ENCODE data around the gene ABCC8. TPM values are rescaled to one million over a fixed set of nuclear protein-coding genes. Genes with fewer than 3 reads are reported as not detected.

Gene ABCC8
- total RNA-seq, 1 experiment from 2014 or later: not detected

DNA sequence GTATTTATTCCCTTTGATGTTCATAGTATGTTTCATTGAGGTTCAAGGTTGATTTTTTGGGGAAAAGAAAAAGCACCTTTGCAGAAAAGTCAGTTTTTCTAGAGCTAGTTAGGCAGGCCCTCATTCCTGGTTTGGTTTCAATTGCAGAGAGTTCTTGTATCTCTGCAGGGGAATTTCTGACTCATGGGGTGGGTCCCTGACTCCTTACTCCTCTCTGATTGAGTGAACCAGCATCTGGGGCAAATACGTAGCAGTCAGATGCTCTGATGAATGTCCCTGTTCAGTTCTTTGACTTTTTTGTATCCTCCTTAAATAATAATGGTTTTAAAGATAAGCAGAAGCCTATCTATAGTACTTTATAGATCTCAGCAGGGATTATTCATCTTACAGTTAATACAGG is 132.7 kb downstream of the ABCC8 start:
- Histone ChIP-seq H3K79me2 (ENCODE audit: low read depth) (no peaks in the 10 kb centered on the region), H3K4me2 (no peak overlapping the region), H4K20me1 (ENCODE audit: insufficient read depth) (no peaks in the 10 kb centered on the region), H3K4me1 (replicated peaks; ENCODE audit: insufficient read depth) (no peaks in the 10 kb centered on the region), H3K9me2 (ENCODE audit: insufficient read depth) (no peaks in the 10 kb centered on the region), H2AFZ (no peak overlapping the region), H3K4me3 (no peak overlapping the region), H3F3A (ENCODE audit: insufficient read depth, low read depth) (no peaks in the 10 kb centered on the region), H3K27ac (no peak overlapping the region), H3K27me3 (ENCODE audit: insufficient read depth, low read depth) (no peaks in the 10 kb centered on the region), H3K36me3 (ENCODE audit: low read depth) (no peaks in the 10 kb centered on the region), H3K9me3 (ENCODE audit: insufficient read depth, low read depth) (no peaks in the 10 kb centered on the region)
- POLR2A ChIA-PET (ENCODE audit: unreplicated experiment): interaction anchor here (0.6 kb wide), 1 partner anchor 175 kb away, joined by 3 read pairs; no protein-coding TSS in a partner anchor
- CTCF ChIA-PET: no interaction called here
- no TSS peak for BruUV-seq (replicated peaks)
- intact Hi-C loops (cut with micrococcal nuclease; ENCODE audit: unreplicated experiment): no loop called here
- TF ChIP-seq CTCF (conservative IDR thresholded peaks at IDR 0.05) (no peak), EZH2 (IDR thresholded peaks at IDR 0.05; ENCODE audit: low read depth) (no peak)
- no peak for DNase-seq

DNA sequence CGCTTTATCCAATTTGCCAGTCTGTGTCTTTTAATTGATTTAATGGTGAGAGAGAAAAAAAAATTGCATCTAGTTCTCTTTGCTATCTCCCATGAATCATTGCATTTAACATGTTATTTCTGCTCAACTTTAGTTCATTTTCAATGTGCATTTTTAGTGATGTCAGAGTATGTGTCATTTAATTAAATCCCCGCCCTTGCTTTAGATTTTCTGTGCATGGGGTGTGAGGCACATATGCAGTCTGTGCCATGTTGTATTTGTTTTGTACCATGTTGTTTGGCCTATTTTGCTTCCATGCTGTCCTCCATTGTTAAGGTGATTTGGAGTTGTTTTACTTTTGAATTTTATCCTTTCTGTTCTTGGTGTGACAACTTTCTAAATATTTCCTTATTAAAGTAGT is 133.4 kb downstream of the ABCC8 start:
- Histone ChIP-seq H2AFZ (no peak overlapping the region), H3K79me2 (ENCODE audit: low read depth) (no peaks in the 10 kb centered on the region), H3F3A (ENCODE audit: insufficient read depth, low read depth) (no peaks in the 10 kb centered on the region), H3K36me3 (ENCODE audit: low read depth) (no peaks in the 10 kb centered on the region), H3K4me3 (no peak overlapping the region), H3K9me2 (ENCODE audit: insufficient read depth) (no peaks in the 10 kb centered on the region), H3K4me1 (replicated peaks; ENCODE audit: insufficient read depth) (no peaks in the 10 kb centered on the region), H3K27ac (no peak overlapping the region), H3K27me3 (ENCODE audit: insufficient read depth, low read depth) (no peaks in the 10 kb centered on the region), H3K9me3 (ENCODE audit: insufficient read depth, low read depth) (no peaks in the 10 kb centered on the region), H4K20me1 (ENCODE audit: insufficient read depth) (no peaks in the 10 kb centered on the region), H3K4me2 (no peak overlapping the region)
- no TSS peak for BruUV-seq (replicated peaks)
- TF ChIP-seq CTCF (conservative IDR thresholded peaks at IDR 0.05): no peak
- no peak for TF ChIP-seq EZH2 (IDR thresholded peaks at IDR 0.05; ENCODE audit: low read depth)
- POLR2A ChIA-PET (ENCODE audit: unreplicated experiment): interaction anchor here (0.6 kb wide), 1 partner anchor 174 kb away, joined by 3 read pairs; no protein-coding TSS in a partner anchor
- intact Hi-C loops (cut with micrococcal nuclease; ENCODE audit: unreplicated experiment): no loop called here
- CTCF ChIA-PET: no interaction called here
- no peak for DNase-seq

Other genes starting within 250 kb of the ABCC8 start
- gene NUCB2, start 200.1 kb downstream of the ABCC8 start, total RNA-seq (2021): 22.4 and 29.7 TPM in 2 replicates
- gene NCR3LG1, start 125.0 kb downstream of the ABCC8 start, total RNA-seq (2021): 0.15 and 0.33 TPM in 2 replicates
- 0.26 and 0.93 TPM in 2 replicates for gene KCNJ11, start 88.2 kb downstream of the ABCC8 start, total RNA-seq (2021)
- not detected in 2 replicates for gene USH1C, start 67.6 kb upstream of the ABCC8 start, total RNA-seq (2021)
- gene OTOG, start 70.4 kb upstream of the ABCC8 start, total RNA-seq (2021): not detected in 2 replicates
- not detected in 2 replicates for gene MYOD1, start 242.7 kb upstream of the ABCC8 start, total RNA-seq (2021)